ENCODE measurements around the gene RNF145. TPM values are rescaled to one million over a fixed set of nuclear protein-coding genes. Genes with fewer than 3 reads are reported as not detected.
"Not testable (repeated sequence)": the region's sequence is repeated elsewhere in the genome, so short reads cannot be mapped to it uniquely, and the experiment has no call there.

RNF145 gene
- total RNA-seq, 1 donor from 2014 or later, result 93.1 TPM

- Mint-ChIP-seq H3K9me3 (peaks cover 18% of the 10 kb centered on the region), H3K27me3 (ENCODE audit: low read depth) (peaks cover 68% of the 10 kb centered on the region), H3K36me3 (no peaks in the 10 kb centered on the region), H3K27ac (no peak overlapping the region), H3K4me3 (no peak overlapping the region), H3K4me1 (no peaks in the 10 kb centered on the region)
- no peak for DNase-seq (ENCODE audit: low spot score in 2 of 2, unreplicated experiment in 2 of 2)
- no peak for TF ChIP-seq CTCF (IDR thresholded peaks at IDR 0.05; ENCODE audit: unreplicated experiment)
Measured at GRCh38 chr5:159146839-159147238, 62.5 kb downstream of the RNF145 start.

- not testable (repeated sequence) for H3K9me3 Mint-ChIP-seq; DNase-seq (ENCODE audit: low spot score in 2 of 2, unreplicated experiment in 2 of 2); H3K4me3 Mint-ChIP-seq; H3K36me3 Mint-ChIP-seq; H3K4me1 Mint-ChIP-seq; H3K27ac Mint-ChIP-seq
- H3K27me3 Mint-ChIP-seq (ENCODE audit: low read depth), result peaks cover 71% of the 10 kb centered on the region
Measured at GRCh38 chr5:159145160-159145559, 64.2 kb downstream of the RNF145 start.

- no peak for TF ChIP-seq CTCF (IDR thresholded peaks at IDR 0.05; ENCODE audit: unreplicated experiment)
- Mint-ChIP-seq H3K9me3 (peaks cover 6% of the 10 kb centered on the region), H3K4me3 (no peak overlapping the region), H3K27ac (no peak overlapping the region), H3K4me1 (no peaks in the 10 kb centered on the region), H3K36me3 (no peaks in the 10 kb centered on the region), H3K27me3 (ENCODE audit: low read depth) (peaks cover 67% of the 10 kb centered on the region)
- no peak for DNase-seq (ENCODE audit: low spot score in 2 of 2, unreplicated experiment in 2 of 2)
Measured at GRCh38 chr5:159139802-159140201, 69.6 kb downstream of the RNF145 start.

GRCh38 chr5:159135896-159136531, 73.3 kb downstream of the RNF145 start:
- H3K4me1 Mint-ChIP-seq, result peaks cover 4% of the 10 kb centered on the region
- TF ChIP-seq CTCF (IDR thresholded peaks at IDR 0.05; ENCODE audit: unreplicated experiment), result no peak
- no peak for DNase-seq (ENCODE audit: low spot score in 2 of 2, unreplicated experiment in 2 of 2)
- no peaks in the 10 kb centered on the region for H3K36me3 Mint-ChIP-seq
- H3K4me3 Mint-ChIP-seq, result no peak overlapping the region
- H3K9me3 Mint-ChIP-seq, result no peaks in the 10 kb centered on the region
- H3K27me3 Mint-ChIP-seq (ENCODE audit: low read depth), result peaks cover 37% of the 10 kb centered on the region
- H3K27ac Mint-ChIP-seq, result no peak overlapping the region

- no peak overlapping the region for H3K27ac Mint-ChIP-seq
- no peaks in the 10 kb centered on the region for H3K36me3 Mint-ChIP-seq
- no peak overlapping the region for H3K4me3 Mint-ChIP-seq
- TF ChIP-seq CTCF (IDR thresholded peaks at IDR 0.05; ENCODE audit: unreplicated experiment), result peak; percentile 88
- H3K27me3 Mint-ChIP-seq (ENCODE audit: low read depth), result peaks cover 36% of the 10 kb centered on the region
- no peaks in the 10 kb centered on the region for H3K9me3 Mint-ChIP-seq
- H3K4me1 Mint-ChIP-seq, result peaks cover 6% of the 10 kb centered on the region
- DNase-seq (ENCODE audit: low spot score in 2 of 2, unreplicated experiment in 2 of 2), result no peak
Measured at GRCh38 chr5:159133041-159133741, 76.2 kb downstream of the RNF145 start.

GRCh38 chr5:159132429-159133040, 76.8 kb downstream of the RNF145 start:
- Mint-ChIP-seq H3K27me3 (ENCODE audit: low read depth) (peaks cover 35% of the 10 kb centered on the region), H3K9me3 (no peaks in the 10 kb centered on the region), H3K36me3 (no peaks in the 10 kb centered on the region), H3K4me3 (no peak overlapping the region), H3K4me1 (peaks cover 6% of the 10 kb centered on the region), H3K27ac (no peak overlapping the region)
- no peak for TF ChIP-seq CTCF (IDR thresholded peaks at IDR 0.05; ENCODE audit: unreplicated experiment)
- no peak for DNase-seq (ENCODE audit: low spot score in 2 of 2, unreplicated experiment in 2 of 2)
